ENCODE results near the gene TMEM61. TPM values are rescaled to one million over a fixed set of nuclear protein-coding genes. Genes with fewer than 3 reads are reported as not detected.

TMEM61 gene
- total RNA-seq, 2 donors from 2014 or later: 3.4 TPM; not detected in 1

DNA sequence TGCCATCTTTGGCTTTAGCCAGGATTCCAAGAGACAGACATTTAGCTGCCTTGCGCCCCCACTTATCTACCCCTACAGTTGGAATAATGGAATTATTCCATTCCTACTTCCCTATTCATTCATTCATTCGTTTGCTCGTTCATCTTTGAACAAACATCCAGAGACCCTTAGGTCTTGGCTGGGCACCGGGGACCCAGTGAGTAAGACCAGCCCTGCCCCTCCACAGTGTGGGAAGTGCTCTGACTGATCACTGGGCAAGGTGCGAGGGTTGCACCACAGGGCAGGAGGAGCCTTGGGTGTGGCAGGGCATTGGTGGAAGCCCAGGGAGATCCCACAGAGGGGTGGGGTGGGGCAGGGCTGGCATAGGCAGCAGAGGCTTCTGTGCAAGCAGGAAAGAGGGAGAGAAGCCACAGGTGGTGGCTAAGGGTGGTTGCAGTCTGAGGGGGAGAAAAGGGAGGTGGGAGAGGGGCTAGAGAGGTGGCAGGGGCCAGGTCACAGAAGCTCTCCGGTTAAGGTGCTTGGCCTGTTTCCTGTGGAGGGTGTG, 35.0 kb upstream of the TMEM61 start:
- DNase-seq (ENCODE audit: low spot score): no peak
- TF ChIP-seq, protein P1, sequence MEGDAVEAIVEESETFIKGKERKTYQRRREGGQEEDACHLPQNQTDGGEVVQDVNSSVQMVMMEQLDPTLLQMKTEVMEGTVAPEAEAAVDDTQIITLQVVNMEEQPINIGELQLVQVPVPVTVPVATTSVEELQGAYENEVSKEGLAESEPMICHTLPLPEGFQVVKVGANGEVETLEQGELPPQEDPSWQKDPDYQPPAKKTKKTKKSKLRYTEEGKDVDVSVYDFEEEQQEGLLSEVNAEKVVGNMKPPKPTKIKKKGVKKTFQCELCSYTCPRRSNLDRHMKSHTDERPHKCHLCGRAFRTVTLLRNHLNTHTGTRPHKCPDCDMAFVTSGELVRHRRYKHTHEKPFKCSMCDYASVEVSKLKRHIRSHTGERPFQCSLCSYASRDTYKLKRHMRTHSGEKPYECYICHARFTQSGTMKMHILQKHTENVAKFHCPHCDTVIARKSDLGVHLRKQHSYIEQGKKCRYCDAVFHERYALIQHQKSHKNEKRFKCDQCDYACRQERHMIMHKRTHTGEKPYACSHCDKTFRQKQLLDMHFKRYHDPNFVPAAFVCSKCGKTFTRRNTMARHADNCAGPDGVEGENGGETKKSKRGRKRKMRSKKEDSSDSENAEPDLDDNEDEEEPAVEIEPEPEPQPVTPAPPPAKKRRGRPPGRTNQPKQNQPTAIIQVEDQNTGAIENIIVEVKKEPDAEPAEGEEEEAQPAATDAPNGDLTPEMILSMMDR (IDR thresholded peaks at IDR 0.05): no peak

DNA sequence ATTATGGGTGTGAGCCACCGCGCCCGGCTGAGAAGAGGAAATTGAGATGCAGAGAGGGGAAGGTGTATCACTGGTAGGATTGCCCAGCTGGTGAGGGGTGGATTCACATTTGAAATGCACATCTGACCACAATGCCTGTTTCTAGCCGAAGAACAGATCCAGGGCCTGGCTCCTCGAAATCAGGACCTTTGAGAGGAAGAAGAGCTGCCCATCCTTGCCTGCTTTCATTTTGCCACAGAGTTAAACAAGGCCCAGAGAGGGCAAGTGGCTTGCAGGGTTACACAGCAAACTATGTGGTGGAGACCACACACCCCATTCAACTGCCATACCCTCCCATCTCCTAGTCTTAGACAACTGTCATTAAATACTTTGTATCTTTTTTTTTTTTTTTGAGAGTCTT, 32.9 kb upstream of the TMEM61 start:
- Histone ChIP-seq H3K27ac (no peak overlapping the region), H3K4me1 (ENCODE audit: control insufficient read depth in 1 of 2, low read depth in 2 of 2) (peaks cover 9 to 18% of the 10 kb centered on the region in 2 donors), H3K4me3 (no peak overlapping the region), H3K36me3 (no peaks in the 10 kb centered on the region), H3K27me3 (replicated peaks; ENCODE audit: insufficient read depth) (no peaks in the 10 kb centered on the region), H3K9me3 (no peaks in the 10 kb centered on the region)
- no peak for ATAC-seq (ENCODE audit: insufficient number of reproducible peaks, low FRiP score, low read depth)
- no peak for DNase-seq (ENCODE audit: low spot score)
- TF ChIP-seq, protein P1 (IDR thresholded peaks at IDR 0.05): no peak

More for the DNA sequence above, 35.0 kb upstream of the TMEM61 start:
- no peaks in the 10 kb centered on the region for H3K36me3 ChIP-seq
- no peaks in the 10 kb centered on the region for H3K9me3 ChIP-seq
- H3K4me3 ChIP-seq: no peak overlapping the region
- no peaks in the 10 kb centered on the region for H3K27me3 ChIP-seq (replicated peaks; ENCODE audit: insufficient read depth)
- peaks cover 5 to 7% of the 10 kb centered on the region in 2 donors for H3K4me1 ChIP-seq (ENCODE audit: control insufficient read depth in 1 of 2, low read depth in 2 of 2)
- no peak overlapping the region for H3K27ac ChIP-seq
- no peak for ATAC-seq (ENCODE audit: insufficient number of reproducible peaks, low FRiP score, low read depth)

DNA sequence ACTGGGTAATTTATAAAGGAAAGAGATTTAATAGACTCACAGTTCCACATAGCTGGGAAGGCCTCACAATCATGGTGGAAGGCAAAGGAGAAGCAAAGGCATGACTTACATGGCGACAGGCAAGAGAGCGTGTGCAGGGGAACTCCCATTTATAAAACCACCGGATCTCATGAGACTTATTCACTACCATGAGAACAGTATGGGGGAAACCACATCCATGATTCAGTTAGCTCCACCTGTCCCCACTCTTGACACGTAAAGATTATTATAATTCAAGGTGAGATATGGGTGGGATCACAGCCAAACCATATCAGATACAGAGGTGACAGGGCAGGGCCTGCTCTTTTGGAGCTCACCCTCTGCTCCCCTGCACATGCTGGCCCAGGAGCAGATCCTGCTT, 31.4 kb upstream of the TMEM61 start:
- Histone ChIP-seq H3K36me3 (no peaks in the 10 kb centered on the region), H3K27me3 (replicated peaks; ENCODE audit: insufficient read depth) (no peaks in the 10 kb centered on the region), H3K9me3 (no peaks in the 10 kb centered on the region), H3K27ac (no peak overlapping the region), H3K4me1 (ENCODE audit: control insufficient read depth in 1 of 2, low read depth in 2 of 2) (peaks cover 9 to 18% of the 10 kb centered on the region in 2 donors), H3K4me3 (no peak overlapping the region)
- TF ChIP-seq, protein P1 (IDR thresholded peaks at IDR 0.05): no peak
- ATAC-seq (ENCODE audit: insufficient number of reproducible peaks, low FRiP score, low read depth) (no peak), DNase-seq (ENCODE audit: low spot score) (no peak)

DNA sequence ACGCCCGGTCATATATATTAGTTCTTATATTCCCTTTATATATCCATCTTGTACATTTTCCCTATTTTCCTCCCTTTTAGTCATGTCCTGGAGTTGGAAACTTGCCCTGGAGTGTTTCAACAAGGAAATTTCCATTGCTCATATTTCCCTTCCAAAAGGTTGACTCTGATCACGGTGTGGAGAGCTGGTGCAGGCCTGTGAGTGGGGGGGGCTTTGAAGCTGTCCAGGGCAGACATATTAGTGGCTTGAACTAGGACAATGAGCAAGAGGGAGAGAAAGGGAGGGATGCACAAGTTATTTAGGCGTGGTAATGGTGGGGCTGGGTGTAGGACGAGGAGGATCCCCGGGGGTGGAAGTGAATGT, 30.4 kb upstream of the TMEM61 start:
- no peak for ATAC-seq (ENCODE audit: insufficient number of reproducible peaks, low FRiP score, low read depth)
- no peaks in the 10 kb centered on the region for H3K27me3 ChIP-seq (replicated peaks; ENCODE audit: insufficient read depth)
- DNase-seq (ENCODE audit: low spot score): no peak
- TF ChIP-seq, protein P1 (IDR thresholded peaks at IDR 0.05): no peak
- peaks cover 9 to 23% of the 10 kb centered on the region in 2 donors for H3K4me1 ChIP-seq (ENCODE audit: control insufficient read depth in 1 of 2, low read depth in 2 of 2)
- no peaks in the 10 kb centered on the region for H3K9me3 ChIP-seq
- peak overlapping the region; percentile 53 for H3K4me3 ChIP-seq
- no peaks in the 10 kb centered on the region for H3K36me3 ChIP-seq
- H3K27ac ChIP-seq: peak overlapping the region; percentile 44 to 50

DNA sequence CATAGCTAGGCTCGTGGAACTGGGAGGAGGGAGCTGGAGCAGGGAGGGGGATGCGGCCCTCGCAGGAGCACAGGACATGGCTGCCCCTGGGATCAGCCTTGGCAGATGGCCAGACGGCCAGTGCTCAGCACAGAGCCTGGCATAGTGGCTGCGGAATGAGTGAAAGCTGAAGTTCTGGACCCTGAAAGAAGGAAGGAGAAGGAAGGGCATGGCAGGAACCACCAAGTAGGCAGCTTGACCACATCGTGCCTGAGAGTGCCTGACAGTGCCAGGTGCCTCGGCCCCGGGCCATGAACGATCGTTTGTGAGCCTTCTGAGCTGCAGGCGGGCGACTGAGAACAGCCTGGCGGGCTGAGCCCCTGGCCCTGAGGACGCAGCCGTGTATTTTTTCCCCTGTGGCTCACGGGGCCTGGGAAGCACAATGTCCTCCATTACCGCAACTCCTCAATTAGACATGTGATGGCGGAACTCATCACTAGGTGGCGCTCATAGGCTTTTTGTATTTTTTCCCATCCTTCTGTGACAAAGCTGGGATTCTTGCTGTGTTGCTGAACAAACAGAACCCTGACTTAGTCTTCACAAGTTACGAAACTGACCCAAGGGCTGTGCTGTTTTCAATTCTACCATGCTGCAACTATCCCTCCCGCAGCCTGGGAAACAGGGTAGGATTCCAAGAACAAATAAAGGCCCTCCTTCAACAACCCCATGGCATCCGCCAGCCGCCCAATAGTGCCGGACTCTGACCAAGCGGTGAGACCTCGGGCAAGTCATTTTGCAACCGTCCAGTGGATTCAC, 29.9 kb upstream of the TMEM61 start:
- peak; percentile 82 for ATAC-seq (ENCODE audit: insufficient number of reproducible peaks, low FRiP score, low read depth)
- H3K9me3 ChIP-seq: no peaks in the 10 kb centered on the region
- H3K4me3 ChIP-seq: peak overlapping the region; percentile 53
- peaks cover 11 to 28% of the 10 kb centered on the region in 2 donors for H3K4me1 ChIP-seq (ENCODE audit: control insufficient read depth in 1 of 2, low read depth in 2 of 2)
- H3K36me3 ChIP-seq: no peaks in the 10 kb centered on the region
- no peaks in the 10 kb centered on the region for H3K27me3 ChIP-seq (replicated peaks; ENCODE audit: insufficient read depth)
- TF ChIP-seq, protein P1 (IDR thresholded peaks at IDR 0.05): peak; percentile 79
- H3K27ac ChIP-seq: peak overlapping the region; percentile 44 to 50
- DNase-seq (ENCODE audit: low spot score): peak; percentile 29

Data from thoracic aorta (tissue), 2 donors.